GM15510 (cell line): Measurements from ENCODE around the gene RNF41.

Source experiments
- POLR2A ChIP-seq: IDR thresholded peaks from 3 replicates; pipeline ENCODE4 v1.6.1; 2011; ENCODE audit warnings: borderline replicate concordance; ENCODE audit not compliant: insufficient read length; ENCODE audit errors: extremely low read depth

Gene RNF41

GRCh38 chr12:56202838-56203237 is 18.9 kb downstream of the RNF41 start:
- no peak for TF ChIP-seq POLR2A

- no peak for TF ChIP-seq POLR2A
These were observed 19.4 kb downstream of the RNF41 start for GRCh38 chr12:56202366-56202765.

GRCh38 chr12:56198836-56199235 is 22.9 kb downstream of the RNF41 start:
- TF ChIP-seq POLR2A = no peak

- TF ChIP-seq POLR2A = no peak
These were observed 23.6 kb downstream of the RNF41 start for GRCh38 chr12:56197921-56198635.

GRCh38 chr12:56193025-56193578 is 28.6 kb downstream of the RNF41 start:
- no peak for TF ChIP-seq POLR2A

GRCh38 chr12:56192582-56192981 is 29.1 kb downstream of the RNF41 start:
- TF ChIP-seq POLR2A = no peak

- TF ChIP-seq POLR2A = no peak
These were observed 31.0 kb downstream of the RNF41 start for GRCh38 chr12:56190695-56191155.

GRCh38 chr12:56189918-56190694 is 31.6 kb downstream of the RNF41 start:
- TF ChIP-seq POLR2A = no peak

DNA sequence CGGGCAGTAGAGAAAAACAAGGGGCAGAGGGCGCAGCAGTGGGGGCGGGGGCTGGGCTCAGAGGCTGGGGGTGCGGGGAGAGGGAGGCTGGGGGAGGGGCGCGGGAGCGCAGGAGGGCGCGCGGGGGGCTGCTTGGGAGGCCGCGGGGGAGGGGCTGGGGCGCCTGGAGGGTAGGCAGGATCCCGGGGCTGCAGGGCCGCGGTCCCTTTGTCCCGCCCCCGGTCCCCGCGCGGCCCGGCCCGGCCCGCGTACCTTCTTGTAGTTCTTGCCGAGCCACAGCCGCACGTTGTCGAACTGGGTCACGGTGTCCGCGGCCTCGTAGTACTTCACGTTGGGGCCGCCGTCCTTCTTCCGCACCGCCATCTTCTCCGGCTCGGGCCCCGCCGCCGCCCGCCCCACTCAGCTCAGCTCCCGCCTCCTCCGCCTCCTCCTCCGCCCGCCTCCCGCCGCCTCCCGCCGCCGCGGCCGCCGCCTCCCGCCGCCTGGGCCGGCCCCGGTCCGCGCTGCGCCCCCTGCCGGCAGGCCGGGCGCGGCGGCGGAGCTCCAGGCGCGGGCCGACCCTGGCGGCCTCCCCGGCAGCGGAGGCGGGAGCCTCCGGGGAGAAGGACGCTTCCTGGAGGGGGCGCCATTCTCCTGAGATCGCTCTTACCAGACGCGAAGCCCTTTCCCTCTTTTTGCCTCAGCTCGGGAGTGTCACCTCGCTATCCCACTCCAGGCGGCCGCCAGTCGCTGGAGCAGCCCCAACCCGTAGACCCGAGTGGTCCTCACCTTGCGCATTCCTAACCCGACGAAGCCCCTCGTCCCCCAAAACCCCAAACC is 32.4 kb downstream of the RNF41 start, which contains the start of gene SMARCC2:
TSS of gene SMARCC2 (minus strand) at position 385 of the 819 bp plus-strand sequence. CDS start at position 363, 22 bp downstream.
- TF ChIP-seq POLR2A = peak; percentile 59

DNA sequence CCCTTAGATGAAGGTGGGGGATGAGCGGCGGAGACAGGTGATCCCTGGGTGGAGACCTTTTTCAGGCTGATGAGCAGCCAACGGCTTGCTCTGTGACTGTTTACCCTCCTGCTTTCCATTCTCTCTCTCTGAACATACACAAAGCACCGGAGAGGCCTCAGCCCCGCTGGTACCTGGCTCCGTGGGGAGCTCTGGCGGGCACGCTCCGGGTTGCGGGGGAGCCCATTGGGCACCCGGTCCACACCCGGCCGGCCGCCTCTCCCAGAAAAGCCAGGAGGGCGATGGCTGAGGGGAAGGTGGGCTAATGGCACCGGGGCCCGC is 33.0 kb downstream of the RNF41 start:
- no peak for TF ChIP-seq POLR2A

DNA sequence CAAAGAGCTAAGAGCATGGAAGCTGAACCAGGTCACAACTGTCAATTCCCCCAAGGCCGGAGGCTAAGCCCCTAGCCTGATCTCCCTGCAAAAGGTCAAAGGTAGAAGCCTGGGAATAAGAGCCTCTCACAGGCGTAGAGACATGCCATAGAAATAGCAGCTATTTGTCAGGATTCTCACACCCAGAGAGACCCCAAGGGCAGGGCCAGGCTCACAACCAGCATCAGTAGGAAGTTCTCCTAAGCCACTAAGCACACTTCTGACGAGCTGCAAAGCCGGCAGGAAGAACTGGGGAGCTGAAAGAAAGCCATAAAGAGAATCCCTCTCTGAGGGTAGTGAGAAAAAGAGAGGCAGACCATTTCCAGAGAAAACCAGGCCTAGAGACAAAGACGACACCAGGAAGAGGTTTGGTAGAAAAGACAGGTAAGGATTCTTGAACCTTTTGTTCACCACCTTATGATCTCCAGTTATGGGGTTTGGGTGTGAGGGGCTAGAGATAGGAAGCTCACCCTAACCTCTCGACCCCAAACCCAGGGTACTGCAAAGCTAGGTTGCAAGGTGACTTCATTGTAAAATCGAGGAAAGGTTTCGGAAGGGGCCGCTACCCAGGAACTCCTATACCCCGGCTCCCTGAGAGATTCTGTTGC is 33.5 kb downstream of the RNF41 start:
- no peak for TF ChIP-seq POLR2A

DNA sequence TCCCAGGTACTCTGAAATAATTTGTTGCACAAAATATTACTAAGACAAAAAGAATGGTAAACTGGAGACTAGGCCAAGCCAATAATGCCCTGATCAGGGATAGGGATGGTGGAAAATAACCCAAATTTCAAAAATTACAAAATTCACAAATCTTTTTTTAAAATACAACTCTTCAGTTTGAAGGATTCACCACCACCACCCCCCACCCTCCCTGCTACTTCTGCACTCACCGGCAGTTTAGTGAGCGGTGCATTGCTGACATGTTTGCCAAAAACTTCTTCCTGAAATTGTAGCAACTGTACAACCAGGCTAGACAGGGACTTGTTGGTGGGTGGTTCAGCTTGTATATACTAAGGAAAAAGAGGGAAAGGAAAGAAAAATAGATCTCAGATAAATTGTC is 34.8 kb downstream of the RNF41 start:
- no peak for TF ChIP-seq POLR2A

GRCh38 chr12:56178347-56178746 is 43.4 kb downstream of the RNF41 start:
- no peak for TF ChIP-seq POLR2A

DNA sequence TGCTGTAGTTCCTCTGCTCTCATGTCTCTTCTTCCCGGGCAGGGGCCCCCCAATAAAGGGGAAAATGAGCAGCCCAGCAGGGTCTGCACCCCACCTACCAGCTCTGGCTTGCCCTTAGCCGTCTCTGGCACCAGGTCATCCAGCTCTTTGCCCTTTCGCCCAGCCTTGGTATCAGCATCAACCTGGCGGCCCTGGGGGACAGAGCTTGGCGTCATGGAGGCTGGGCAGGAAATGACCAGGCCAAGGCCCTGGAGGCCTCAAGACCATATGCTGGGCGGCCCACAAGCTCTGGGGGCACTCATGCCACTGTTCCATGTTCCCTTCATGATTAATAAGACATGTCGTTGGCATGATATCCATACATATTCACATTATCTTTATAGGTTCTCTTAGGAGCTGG is 48.9 kb downstream of the RNF41 start:
- TF ChIP-seq POLR2A = no peak
